Measurements from ENCODE around the gene RELL1. TPM values are rescaled to one million over a fixed set of nuclear protein-coding genes. Genes with fewer than 3 reads are reported as not detected.

The RELL1 gene
- polyA plus RNA-seq, 1 of the 3 experiments (the other 2 are of a cell fraction) = 4.5 TPM

- peak; percentile 30 for TF ChIP-seq CTCF (IDR thresholded peaks at IDR 0.05)
- peak; percentile 39; the same call in 1 of the 2 replicates for TF ChIP-seq SIN3A (IDR thresholded peaks at IDR 0.05; ENCODE audit: borderline replicate concordance, low read depth, low read length)
- TF ChIP-seq, protein P1, sequence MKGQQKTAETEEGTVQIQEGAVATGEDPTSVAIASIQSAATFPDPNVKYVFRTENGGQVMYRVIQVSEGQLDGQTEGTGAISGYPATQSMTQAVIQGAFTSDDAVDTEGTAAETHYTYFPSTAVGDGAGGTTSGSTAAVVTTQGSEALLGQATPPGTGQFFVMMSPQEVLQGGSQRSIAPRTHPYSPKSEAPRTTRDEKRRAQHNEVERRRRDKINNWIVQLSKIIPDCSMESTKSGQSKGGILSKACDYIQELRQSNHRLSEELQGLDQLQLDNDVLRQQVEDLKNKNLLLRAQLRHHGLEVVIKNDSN (IDR thresholded peaks at IDR 0.05; ENCODE audit: borderline replicate concordance, low read depth) = peak; percentile 72; the same call in 1 of the 2 replicates
Observed at GRCh38 chr4:37666625-37667071, 19.5 kb downstream of the RELL1 start (continued).

- no peak for DNase-seq
- H3K4me2 ChIP-seq = no peak overlapping the region
- H3K4me1 ChIP-seq (ENCODE audit: control insufficient read depth in 1 of 2, insufficient read depth in 2 of 2, low read depth in 1 of 2, low read length in 1 of 2) = peaks cover 23 to 26% of the 10 kb centered on the region in 2 experiments; a peak in 2 of 4 replicates
- H3K4me3 ChIP-seq (ENCODE audit: low read depth in 2 of 2, low read length in 1 of 2) = no peak overlapping the region
- no peaks in the 10 kb centered on the region for H4K20me1 ChIP-seq (ENCODE audit: insufficient read depth)
- H3K27me3 ChIP-seq (ENCODE audit: insufficient read depth) = no peaks in the 10 kb centered on the region
- H3K79me2 ChIP-seq (ENCODE audit: insufficient read depth) = peaks cover 16% of the 10 kb centered on the region
- no peak overlapping the region for H2AFZ ChIP-seq (ENCODE audit: low read depth)
- CTCF ChIA-PET = interaction anchor here (1.0 to 1.1 kb wide), 2 partner anchors 17 to 113 kb away, joined by 3 read pairs; no protein-coding TSS in a partner anchor
- H3F3A ChIP-seq (replicated peaks; ENCODE audit: insufficient read depth) = peaks cover 11% of the 10 kb centered on the region
- H3K9ac ChIP-seq = no peak overlapping the region
- H3K9me2 ChIP-seq = no peaks in the 10 kb centered on the region
- WGBS (ENCODE audit: low lambda C conversion rate) = 93% methylated on average over 10 of the region's 10 CpGs
- TF ChIP-seq EZH2phosphoT487 (IDR thresholded peaks at IDR 0.05; ENCODE audit: borderline replicate concordance, low read depth) (no peak), TCF12 (IDR thresholded peaks at IDR 0.05) (no peak), GABPA (IDR thresholded peaks at IDR 0.05; ENCODE audit: low read depth) (no peak), SIN3A (IDR thresholded peaks at IDR 0.05; ENCODE audit: borderline replicate concordance, low read depth, low read length) (no peak), JUND (IDR thresholded peaks at IDR 0.05) (no peak), EP300 (IDR thresholded peaks at IDR 0.05; ENCODE audit: borderline replicate concordance in 1 of 2, low read depth in 1 of 2, low read length in 1 of 2) (no peak), GATA2 (CRISPR knock-in tag; IDR thresholded peaks at IDR 0.05) (no peak), ZBTB33 (IDR thresholded peaks at IDR 0.05; ENCODE audit: borderline replicate concordance, low read depth) (no peak), RXRA (IDR thresholded peaks at IDR 0.05; ENCODE audit: borderline replicate concordance, low read depth) (no peak)
- peak overlapping the region in 1 of 2 experiments; percentile 65; a peak in 2 of 4 replicates for H3K27ac ChIP-seq (ENCODE audit: low read depth in 2 of 2, low read length in 1 of 2)
- H3K9me3 ChIP-seq = no peaks in the 10 kb centered on the region
- no peaks in the 10 kb centered on the region for H3K36me3 ChIP-seq (replicated peaks in 1 of 2; ENCODE audit: control insufficient read depth in 1 of 2, insufficient read depth in 2 of 2, low read length in 1 of 2)
- POLR2A ChIA-PET = no interaction called here
Observed at GRCh38 chr4:37665333-37666320, 20.5 kb downstream of the RELL1 start.
